ENCODE data around the gene SLC28A3.

SLC28A3 gene

DNA sequence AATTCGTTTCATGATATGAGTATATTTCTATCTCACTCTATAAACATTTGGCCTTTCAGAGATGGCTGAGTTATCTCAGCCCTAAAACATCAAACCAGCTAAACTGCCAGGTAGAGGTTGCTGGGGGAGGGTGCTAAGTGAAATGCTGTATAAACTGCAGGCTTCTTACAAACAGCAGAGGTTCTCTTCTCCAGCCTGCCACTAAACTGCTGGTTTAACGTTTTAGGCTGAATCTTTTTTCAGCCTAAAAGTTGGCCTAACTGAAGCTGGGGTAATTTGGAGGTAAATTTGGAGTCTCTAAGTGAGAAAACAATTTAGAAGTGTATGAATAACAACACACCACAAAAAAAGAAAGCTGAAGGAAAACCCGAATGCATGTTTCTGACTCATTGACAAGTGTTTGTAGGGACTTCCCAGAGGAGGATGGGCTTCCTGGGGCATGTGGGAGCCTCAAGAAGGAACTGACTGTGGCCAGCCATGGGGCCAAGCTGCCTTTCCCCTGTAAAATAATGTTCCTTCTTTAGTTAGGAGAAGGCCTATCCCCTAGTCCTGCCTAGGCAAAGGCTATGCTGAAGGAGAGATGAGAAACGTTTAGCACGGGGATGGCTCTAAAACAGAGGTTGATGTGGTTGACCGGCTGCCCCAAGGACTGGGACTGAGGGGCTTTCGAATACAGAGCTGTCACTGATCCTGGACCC, 44.3 kb downstream of the SLC28A3 start:
- no peak for DNase-seq

DNA sequence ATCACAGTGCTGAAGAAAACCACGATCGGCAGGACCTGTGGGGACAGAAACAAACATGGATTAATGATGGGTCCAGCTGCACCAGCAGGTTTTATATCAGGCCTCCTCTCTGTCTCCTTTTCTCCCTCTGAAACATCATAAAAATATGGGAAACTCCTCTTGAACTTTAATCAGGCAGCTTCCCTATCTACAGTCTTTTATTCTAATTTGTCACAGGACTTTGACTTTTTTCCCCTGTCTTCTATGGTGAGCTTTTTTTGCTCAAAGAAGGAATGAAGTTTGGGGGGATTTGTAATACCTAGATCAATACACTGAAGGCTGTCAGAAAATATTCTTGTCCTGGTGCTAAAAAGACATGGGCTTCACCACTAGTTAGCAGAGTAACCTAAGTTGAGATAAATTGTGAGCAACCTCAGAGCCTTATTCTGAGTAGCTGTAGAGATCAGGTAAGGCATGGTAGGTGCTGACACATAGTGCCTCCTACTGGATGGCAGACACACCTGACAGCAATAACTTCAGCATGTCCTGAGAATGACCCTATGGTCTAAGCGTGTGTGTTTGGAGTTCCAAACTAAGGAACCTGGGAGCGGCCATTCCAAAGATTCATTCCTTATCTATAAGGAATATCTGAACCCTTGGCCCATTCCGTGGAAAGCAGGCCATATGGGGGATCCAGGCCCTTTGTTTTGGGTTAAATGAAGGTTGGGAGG, 46.2 kb downstream of the SLC28A3 start:
- DNase-seq, result no peak

DNA sequence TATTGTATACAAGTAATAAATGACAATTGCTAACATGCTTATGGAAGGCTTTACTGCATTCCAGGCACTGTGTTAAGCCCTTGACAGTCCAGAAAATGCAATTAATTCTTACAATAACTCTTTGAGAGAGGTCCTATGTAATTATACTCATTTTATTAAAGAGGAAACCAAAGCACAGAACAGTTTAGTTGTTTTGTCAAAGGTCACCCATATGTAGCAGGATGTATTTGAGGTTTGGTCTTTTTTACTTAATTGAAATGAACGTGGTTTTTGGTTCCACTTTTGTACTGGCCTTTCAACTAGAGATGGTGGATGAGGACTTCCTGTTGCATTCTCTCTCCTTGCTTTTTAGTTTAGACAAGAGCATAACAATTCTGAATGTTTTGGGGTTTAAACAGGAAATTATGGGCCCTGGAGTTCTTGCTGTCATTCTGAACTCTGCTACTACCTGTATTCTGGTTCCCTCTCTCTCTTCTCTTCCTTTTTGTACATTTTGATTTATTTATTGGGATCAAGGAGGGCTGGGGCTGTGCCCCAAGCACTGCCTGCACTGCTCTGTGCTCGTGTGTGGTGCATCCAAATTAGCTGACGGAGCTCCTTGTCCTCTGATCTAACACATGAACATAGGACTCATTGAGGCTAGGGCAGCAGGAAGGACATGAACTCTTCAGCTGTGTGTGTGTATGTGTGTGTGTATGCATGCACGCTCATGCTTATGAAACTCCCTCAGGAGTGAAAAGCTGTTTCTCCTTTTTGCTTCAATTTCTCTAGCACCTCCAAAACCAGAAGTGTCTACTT, 47.4 kb downstream of the SLC28A3 start:
- DNase-seq, result no peak

DNA sequence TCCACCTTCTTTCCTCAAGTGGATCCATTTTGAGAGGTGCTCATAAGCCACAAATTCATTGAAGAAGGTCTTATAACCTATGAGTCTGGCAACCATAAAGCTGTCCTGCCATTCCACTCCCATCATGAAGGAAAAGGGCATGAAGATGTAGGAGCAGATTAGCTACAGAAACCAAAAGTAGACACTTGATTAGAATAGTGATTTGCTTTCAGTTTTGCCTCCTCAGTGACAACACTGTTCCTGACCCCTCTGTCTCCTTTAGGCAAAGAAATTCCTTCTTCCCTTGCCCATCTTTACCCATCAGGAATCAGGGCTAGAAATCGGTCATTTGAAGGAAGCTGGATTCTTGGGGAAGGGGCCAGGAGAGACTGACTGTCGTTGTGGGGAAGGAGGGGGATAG, 55.2 kb downstream of the SLC28A3 start:
- no peak for DNase-seq

DNA sequence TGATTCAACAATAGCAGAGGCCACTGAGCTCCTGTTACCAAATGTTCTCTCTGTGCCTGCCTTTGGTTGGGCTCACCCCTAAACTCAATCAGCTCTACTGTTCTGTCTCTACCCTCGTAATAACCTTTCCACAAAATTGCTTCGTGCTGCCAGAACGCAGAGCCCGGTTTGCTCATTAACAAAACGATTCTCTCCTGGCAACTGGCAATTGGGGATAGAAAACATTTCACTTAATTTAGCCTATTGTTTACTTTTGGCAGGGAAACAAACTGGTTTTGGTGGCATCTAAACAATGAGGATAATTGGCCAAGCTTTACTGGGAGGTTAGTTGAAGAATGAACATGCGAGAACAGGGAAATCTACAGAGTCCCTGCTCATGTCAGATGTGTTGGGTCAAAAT, 56.6 kb downstream of the SLC28A3 start:
- no peak for DNase-seq

DNA sequence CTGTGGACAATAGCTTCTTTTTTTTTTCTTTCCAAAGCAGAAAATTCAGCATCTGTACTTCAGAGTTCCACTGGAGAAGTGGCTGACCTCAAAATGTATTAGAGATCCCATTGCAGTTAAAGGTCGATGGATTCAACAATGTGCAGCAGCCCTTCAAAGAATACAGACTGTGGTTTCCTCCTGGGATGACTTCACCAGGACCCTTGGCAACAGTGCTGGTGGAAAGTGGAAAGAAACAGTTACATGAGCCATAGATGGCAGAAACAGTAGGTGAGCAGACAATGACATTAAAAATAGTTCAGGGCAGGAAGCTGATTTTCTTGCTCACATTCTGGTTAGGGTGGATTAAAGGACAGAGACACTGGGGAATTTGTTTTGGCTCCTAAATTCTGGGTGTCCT, 62.4 kb downstream of the SLC28A3 start:
- DNase-seq, result no peak

DNA sequence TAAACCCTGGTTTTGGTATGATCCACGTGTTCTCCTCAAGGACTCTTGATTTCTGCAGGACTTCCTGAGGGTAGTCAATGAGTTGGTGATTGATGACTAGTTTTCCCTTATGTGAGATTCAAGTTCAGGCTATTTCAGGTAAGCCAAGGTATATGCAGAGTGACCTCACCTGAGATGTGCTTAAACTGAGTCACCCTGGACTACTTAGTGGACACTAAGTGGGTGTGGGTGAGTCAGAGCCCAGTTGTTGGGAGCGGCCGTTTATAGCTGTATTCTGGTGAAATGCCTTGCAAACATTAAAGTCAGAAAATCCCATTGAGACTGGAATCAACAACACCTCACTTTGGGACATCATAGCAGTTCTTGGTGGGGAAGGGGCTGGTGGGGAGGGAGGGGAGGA, 62.9 kb downstream of the SLC28A3 start:
- no peak for DNase-seq

DNA sequence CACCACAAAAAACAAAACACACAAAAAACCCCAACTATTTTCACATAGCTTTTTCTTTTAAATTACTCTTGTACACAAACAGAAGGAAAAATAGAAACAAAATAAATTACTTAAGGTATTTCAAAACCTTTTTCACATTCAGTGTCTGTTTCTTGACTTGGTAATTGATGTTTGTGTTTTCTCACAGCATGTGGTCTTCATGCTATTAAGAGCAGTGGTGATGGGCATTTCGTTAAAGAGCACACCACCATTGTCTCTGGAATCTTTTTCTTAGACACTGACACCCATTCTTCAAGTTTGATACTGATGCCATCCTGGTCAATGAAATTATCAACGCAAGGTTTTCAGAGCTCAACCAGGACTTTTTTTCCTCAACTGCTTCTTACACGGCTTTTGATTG, 63.8 kb downstream of the SLC28A3 start:
- DNase-seq, result no peak

DNA sequence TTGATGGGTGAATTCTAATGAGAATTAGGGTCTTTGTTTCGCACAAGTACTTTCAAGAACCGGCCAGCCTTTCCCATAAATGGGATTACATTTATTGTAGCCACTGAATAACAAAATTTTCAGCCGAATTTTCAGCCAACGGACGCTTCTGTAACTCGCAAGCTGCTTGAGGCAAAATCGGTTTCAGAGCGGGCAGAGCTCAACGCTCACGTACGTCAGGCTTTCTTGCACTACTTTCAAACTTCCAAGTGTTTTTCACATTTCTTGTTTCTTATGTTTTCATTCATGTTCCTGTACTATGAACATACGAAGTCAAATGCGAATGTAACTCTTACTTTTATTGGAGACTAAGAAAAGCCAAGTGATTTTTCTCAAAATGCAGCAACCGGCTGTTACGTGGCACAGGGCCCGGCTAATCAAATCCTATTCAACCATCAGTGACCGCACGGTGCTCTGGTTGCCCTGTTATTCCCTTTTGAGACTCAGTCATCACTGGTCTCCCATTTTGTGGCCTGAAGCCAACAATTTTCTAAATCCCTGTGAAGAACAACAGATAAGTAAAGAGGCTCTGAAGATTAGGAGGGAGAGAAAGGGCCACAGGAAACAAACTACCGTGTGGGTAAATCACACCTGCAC, 68.5 kb downstream of the SLC28A3 start:
- no peak for DNase-seq

DNA sequence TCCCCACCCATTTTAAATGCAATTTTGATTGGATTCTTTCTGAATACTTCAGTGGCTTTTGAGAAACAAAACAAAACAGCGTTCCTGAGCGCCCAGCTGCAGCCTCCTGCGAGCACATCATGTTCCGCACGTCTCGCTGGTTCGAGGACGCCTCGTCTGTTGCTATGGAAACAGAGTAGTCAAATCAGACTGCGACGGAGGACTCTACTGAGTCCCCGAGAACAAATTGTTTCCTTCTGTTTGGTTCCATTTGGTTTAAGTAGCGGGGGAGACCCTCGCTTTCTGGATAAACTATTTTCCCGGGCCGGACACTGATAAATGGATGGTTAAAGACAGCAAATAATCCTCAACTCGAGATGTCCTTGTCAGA, 69.0 kb downstream of the SLC28A3 start:
- no peak for DNase-seq

DNA sequence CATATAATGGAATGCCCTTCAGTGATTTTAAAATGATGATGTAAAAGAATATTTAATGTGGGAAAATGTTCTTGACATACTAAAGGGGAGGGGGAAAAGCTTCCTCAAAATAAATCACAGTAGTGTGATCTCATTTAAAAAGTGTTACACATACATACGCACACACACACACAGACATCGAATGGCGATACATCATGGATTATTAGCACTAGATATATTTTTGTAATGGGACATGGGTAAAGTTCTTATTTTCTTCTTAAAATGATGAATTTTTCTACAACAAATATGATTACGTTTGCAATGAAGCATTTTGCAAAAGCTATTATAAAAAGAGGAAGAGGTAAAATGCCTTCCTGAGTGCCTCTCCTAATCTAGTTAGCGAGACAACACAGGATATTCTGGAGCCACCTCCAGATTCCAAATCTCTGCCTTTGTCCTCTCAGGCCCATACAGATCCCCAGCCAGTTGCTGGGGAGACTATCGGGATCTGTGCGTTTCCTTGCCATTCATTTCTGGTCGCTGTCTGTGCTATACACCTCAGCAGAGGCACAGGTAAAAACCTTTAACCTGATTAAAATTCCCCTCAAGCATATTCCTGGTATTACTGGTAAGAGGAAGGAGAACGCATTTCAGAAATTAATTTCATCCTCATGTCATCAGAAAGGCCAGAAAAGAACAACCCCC, 69.6 kb downstream of the SLC28A3 start:
- DNase-seq, result no peak

DNA sequence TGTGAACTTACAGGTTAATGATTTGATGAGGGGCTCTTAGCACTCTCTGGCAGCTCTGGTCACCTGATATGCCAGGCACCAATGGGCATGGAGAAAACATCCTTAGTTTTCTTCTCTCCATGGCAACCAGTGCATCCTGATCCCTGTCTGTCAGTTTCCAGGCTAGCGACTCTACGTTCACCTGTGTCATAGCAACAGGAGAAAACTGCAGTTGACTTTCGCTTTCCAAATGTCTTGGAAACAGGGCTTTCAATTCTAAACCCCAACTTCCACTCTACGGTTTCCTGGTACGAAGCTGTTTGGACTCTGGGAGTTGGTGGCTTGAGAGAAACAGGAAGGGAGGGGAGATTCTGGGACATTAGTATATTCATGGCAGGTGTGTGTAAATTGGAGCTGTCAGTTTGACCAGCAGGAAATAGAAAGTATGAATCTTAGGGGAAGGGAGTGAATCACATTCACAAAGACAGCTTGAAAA, 74.4 kb downstream of the SLC28A3 start:
- DNase-seq, result no peak

DNA sequence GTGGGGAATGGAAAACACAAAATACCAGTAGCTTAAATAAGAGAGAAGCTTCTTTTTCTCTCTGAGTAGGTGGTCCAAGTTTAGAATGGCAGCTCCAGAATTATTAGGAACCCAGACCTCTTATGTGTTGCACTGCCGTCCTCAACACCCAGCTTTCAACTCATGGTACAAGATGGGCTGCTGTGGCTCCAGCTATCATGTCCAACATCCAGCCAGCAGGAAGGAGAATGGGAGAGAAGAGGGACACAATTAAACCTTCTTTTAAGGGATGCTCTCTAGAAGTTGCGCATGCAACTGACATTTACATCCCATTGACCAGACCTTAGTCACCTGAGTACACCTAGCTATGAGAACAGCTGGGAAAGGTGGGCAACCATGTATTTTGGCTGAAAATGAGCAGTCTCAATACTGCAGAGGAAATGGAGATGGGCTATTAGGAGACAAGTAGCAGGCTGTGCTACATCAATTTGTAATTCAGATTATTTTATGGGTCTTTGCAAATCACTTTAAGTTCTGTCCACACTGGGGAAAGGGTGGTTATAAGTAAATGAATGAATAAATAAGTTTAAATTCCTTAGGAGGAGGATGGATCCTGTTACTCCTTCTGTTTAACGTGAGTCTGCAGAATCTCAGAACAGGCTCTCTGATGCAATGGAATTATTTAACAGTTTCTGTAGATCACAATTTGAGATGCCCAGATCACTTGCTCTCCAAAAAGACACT, 76.1 kb downstream of the SLC28A3 start:
- no peak for DNase-seq

DNA sequence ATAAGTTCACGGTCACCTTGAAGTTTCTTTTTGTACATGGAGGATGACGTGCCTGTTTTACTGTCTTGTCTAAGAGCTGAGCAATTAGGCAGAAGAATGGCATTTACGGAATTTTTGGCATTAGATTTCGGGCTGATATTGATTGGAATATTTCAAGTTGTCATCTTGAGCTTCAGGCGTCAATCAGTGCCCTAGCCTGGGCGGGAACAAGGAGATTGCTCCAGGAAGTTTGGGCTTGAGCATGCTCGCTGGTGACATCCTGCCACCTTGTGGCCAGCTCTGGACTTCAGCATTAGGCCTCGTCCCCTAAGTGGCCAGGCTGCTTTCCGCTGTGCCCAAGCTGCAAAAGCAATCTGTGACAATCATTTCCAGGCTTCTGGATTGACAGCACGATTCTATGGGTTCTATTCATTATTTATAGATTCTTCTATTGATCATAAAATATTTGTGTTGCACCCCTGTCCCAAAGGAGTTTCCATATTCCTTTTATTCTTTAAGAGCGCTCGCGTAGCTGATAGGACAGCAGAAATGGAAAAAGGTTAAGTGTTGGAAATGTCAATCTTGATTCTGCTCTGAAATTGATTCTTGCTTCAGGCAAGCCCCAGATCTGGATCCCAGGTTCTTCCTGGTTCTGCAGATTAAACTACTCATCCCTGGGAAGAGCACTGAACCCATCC, 79.3 kb downstream of the SLC28A3 start:
- DNase-seq, result peak; percentile 65

DNA sequence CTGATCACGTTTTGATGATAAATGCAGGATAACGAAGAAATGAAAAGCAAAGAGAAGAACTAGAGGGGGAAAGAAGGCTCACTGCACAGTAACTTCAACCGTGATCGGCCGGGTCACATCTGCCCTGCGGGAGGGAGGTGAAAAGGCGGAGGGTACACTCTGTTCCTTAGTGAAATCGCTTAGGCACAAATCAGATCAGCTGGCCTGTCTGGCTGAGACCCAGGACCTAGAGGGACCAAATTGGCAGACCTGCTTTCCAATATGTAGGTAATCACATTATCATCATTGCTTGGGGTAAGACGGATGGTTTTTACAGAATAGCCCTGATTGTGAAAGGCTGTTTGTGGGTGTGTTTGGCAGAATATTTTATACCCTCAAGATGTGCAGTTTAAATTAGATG, 82.2 kb downstream of the SLC28A3 start:
- no peak for DNase-seq

DNA sequence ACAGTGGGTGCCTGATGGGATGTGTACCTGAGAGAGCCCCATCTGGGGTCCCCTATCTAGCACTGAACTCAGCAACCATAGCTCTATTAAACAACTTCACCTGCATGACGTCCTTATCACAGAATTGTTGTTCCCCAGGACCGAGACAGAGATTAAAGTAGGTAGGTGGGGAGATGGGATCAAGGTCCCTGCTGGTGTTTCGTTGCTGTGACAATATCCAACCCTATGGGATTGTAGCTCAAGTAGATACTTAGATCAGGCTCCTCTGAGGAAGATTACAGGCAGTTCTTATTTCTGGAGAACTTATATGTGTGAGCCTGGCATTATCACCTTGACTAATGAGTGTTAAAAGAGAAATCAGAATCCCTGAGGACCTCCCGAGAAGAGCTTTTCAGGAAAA, 84.9 kb downstream of the SLC28A3 start:
- no peak for DNase-seq

DNA sequence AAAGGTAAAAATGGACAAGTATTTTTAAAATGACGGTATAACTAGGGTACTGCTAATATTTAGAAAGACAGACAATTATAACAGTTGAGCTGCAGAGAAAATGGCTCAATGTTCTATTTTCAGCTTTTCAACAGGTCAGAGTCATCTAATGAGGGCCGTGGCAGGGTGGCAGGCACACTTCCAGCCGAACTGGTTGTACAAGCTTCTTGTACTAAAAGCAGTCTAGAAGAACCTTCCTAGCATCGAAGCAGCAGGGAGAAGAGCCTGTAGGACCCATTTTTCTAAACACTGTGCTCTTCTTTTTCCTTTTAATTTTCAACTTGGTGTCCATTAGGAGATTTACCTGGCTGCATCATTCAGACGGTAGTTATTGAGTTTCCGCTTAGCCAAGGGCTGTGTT, 85.6 kb downstream of the SLC28A3 start:
- no peak for DNase-seq

DNA sequence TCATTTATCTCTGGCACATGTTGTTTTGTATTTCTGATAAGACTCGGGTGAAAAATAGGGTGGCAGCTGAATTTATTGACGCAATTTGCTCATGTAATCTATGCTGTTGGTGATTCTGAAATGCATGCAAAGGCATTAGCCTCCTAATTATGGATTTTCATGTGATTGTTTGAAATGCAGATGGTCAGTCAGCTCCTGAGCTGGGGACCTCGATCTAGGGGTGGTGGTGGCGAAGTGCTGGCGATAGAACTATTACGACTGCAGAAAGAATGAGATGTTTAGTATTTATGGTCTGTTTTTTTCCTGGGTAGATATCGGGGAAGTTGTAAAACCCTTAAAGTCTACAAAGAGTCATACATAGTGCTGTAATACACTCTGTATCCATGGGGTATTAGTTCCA, 88.6 kb downstream of the SLC28A3 start:
- DNase-seq, result no peak

DNA sequence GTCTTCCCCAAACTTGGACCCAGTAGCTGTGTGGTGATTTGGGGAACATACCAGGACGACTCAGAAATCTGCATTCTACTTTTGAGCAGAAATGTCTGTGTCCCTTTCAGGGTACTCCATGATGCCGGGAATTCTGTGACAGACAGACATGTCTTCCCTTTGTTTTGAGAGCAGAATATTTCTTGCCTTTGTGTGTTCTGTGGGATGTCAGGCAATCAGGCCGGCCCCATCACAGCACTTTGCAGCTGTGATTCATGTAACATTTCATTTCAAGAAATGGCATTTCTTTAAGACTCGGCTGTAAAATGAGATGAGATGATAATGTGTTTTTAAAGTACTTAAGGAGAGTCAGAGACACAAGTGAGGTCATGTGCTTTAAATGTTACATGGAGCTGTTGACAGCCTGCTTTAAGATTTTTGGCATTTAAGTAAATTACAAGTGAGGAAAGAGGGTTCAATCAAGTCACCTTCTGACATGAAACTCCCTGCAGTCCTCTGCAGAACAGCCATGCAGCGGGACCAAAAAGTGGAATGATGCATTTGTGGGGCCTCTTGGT, 98.7 kb downstream of the SLC28A3 start:
- DNase-seq, result no peak

DNA sequence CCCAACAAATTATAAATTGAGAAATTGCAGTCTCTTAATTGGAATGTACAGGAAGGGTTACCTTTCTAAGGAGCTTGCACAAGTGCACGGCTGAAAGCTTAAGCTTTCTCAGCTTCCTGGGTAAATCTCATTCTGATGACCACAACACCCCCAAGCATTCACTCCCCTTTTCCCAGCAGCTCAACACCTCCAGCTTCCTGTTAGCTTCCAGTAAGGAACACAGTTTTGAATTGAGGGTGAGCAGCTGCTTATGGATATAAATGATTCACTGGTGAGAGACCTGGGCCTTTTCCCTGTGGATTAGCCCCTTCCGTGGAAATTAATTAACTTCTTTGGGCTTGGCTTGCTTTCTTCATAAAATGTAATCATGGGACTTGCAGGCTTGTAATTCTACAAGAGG, 101.2 kb downstream of the SLC28A3 start:
- no peak for DNase-seq

DNA sequence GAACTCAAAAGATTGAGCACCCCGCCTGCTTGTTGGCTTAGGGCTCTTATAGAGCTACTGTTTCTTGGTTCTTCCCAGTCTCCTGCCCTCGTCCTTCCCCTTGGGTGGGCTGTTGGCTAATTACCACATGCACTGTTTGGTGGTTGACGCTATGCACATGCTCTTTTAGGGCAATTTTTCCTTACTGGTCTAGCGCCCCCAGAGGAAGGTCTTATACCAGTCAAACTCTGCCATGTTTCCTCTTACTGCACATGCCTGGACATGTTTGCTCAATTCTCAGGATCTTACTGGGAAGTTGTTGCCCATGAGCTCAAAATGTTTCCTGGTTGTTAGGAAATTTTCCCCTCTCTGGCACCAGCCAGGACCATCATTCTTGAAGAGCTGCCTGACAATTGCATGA, 101.9 kb downstream of the SLC28A3 start:
- no peak for DNase-seq
